ENCODE measurements around the gene MMP19.

DNA sequence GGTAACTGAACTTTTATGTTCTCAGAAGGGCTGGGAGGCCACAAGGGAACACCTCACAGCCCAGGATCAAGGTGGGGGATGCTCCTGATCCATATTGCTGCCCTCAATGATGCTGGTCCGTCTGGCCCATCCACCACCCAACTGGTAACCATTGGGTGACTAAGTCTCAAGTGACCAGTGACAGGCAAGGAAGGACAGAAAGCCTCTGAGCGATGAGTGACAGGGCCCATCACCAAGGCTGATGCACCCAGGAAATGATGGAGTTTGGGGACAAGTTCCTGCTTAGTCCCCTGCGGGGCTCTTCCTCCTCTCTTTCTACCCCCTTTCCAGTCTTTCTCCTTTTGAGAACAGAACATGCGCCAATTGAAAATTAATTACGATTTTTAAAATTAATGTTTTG, 2.6 kb upstream of the MMP19 start:
- TF ChIP-seq POLR2AphosphoS5 (IDR thresholded peaks at IDR 0.05; ENCODE audit: borderline replicate concordance, low read depth, low read length), result no peak
- no peak for TF ChIP-seq EZH2 (IDR thresholded peaks at IDR 0.05)
